ENCODE data around the gene SDR39U1.
A peak's percentile ranks its signal among the peaks of the same experiment; 100 is the strongest.

Gene SDR39U1

GRCh38 chr14:24429395-24430142, 13.0 kb downstream of the SDR39U1 start, which contains the start of the genes CBLN3 and KHNYN:
TSS of gene CBLN3 (minus strand) at chr14:24429668. CDS start at chr14:24429054, 614 bp downstream.
TSS of gene KHNYN (plus strand) at chr14:24429954. CDS start at chr14:24430731, 777 bp downstream.
- DNase-seq (ENCODE audit: low spot score), result peak; percentile 94

GRCh38 chr14:24428628-24429394, 13.8 kb downstream of the SDR39U1 start:
- DNase-seq (ENCODE audit: low spot score), result no peak

- no peak for DNase-seq (ENCODE audit: low spot score)
These were observed 14.8 kb downstream of the SDR39U1 start for GRCh38 chr14:24427537-24428508.

- peak; percentile 62 for DNase-seq (ENCODE audit: low spot score)
These were observed 15.6 kb downstream of the SDR39U1 start for GRCh38 chr14:24426912-24427536.

- no peak for DNase-seq (ENCODE audit: low spot score)
These were observed 16.2 kb downstream of the SDR39U1 start for GRCh38 chr14:24426150-24426911.

GRCh38 chr14:24425704-24426103, 16.9 kb downstream of the SDR39U1 start:
- no peak for DNase-seq (ENCODE audit: low spot score)

- DNase-seq (ENCODE audit: low spot score), result no peak
These were observed 19.6 kb downstream of the SDR39U1 start for GRCh38 chr14:24422694-24423601.

- no peak for DNase-seq (ENCODE audit: low spot score)
These were observed 20.3 kb downstream of the SDR39U1 start for GRCh38 chr14:24422261-24422660.

GRCh38 chr14:24418492-24418873, 24.1 kb downstream of the SDR39U1 start:
- no peak for DNase-seq (ENCODE audit: low spot score)

GRCh38 chr14:24417832-24418491, 24.6 kb downstream of the SDR39U1 start:
- DNase-seq (ENCODE audit: low spot score), result no peak

GRCh38 chr14:24416932-24417619, 25.5 kb downstream of the SDR39U1 start:
- DNase-seq (ENCODE audit: low spot score), result no peak

- DNase-seq (ENCODE audit: low spot score), result no peak
These were observed 26.2 kb downstream of the SDR39U1 start for GRCh38 chr14:24416254-24416931.

- no peak for DNase-seq (ENCODE audit: low spot score)
These were observed 26.9 kb downstream of the SDR39U1 start for GRCh38 chr14:24415421-24416253.

GRCh38 chr14:24414732-24415420, 27.7 kb downstream of the SDR39U1 start:
- no peak for DNase-seq (ENCODE audit: low spot score)

GRCh38 chr14:24414077-24414476, 28.5 kb downstream of the SDR39U1 start:
- DNase-seq (ENCODE audit: low spot score), result no peak

Data from HuH-7 (cell line).